Right atrium auricular region (tissue), 2 donors: ENCODE data around the gene ZNF445. TPM values are rescaled to one million over a fixed set of nuclear protein-coding genes. Genes with fewer than 3 reads are reported as not detected.
"Not testable (repeated sequence)": the region's sequence is repeated elsewhere in the genome, so short reads cannot be mapped to it uniquely, and the experiment has no call there.

Source experiments
- DNase-seq: peaks from one replicate; pipeline ENCODE4 v3.0.0-alpha.2; 2019; ENCODE audit warnings: low spot score
- H3K27ac ChIP-seq, 2 donors: fragments of 200-600 bp; sonication (generic); 1 replicate in 1 of 2; 2 replicates in 1 of 2; pipeline ENCODE4 v1.5.1; 2016 to 2019
- H3K27me3 ChIP-seq, 2 donors: fragments of 200-600 bp; sonication (generic); one replicate each; pipeline versions ENCODE4 v1.5.1 to v1.6.0; 2017 to 2019
- H3K36me3 ChIP-seq: fragments of 200-600 bp; sonication (generic); one replicate; pipeline ENCODE4 v1.5.1; 2016
- H3K4me1 ChIP-seq, 2 donors: fragments of 200-600 bp; sonication (generic); one replicate each; pipeline versions ENCODE4 v1.5.1 to v1.6.0; 2017 to 2019
- H3K4me3 ChIP-seq, 2 donors: fragments of 200-600 bp; sonication (generic); 1 replicate in 1 of 2; 2 replicates in 1 of 2; pipeline ENCODE4 v1.5.1; 2017 to 2019; ENCODE audit warnings: mild to moderate bottlenecking in 1 of 2, moderate library complexity in 1 of 2
- H3K9me3 ChIP-seq, 2 donors: fragments of 200-600 bp; sonication (generic); one replicate each; pipeline ENCODE4 v1.5.1; 2019
- CTCF ChIP-seq, 2 donors: fragments of 200-600 bp; sonication (generic); IDR thresholded peaks; one replicate each; pipeline ENCODE4 v1.5.1; 2019; ENCODE audit warnings: antibody characterized with exemption in 2 of 2
- total RNA-seq, 2 donors: library from RNA; depleted of rRNA; stranded (reverse); fragments of >200 nt; gene quantifications; one replicate each; pipeline ENCODE4 v1.1.0, GENCODE V29; 2016

ZNF445 gene
- total RNA-seq, 2 donors from 2014 or later: 5.1 to 5.9 TPM

DNA sequence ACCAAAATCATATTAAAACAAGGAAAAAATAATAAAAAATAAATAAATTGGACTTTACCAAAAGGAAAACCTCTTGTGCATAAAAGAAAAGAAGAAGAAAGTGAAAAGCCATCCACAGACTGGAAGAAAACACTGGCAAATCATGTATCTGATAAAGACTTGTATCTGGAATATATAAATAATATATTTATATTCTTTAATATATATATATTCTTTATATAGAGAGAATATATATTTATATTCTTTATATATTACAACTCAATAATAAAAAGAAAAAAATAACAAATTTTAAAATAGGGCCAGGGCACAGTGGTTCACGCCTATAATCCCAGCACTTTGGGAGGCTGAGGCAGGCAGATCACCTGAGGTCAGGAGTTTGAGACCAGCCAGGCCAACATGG is 27.1 kb upstream of the ZNF445 start:
- H3K27ac ChIP-seq: no peak overlapping the region
- peaks cover 15% of the 10 kb centered on the region for H3K36me3 ChIP-seq
- H3K27me3 ChIP-seq: no peaks in the 10 kb centered on the region
- peaks cover 0 to 7% of the 10 kb centered on the region in 2 donors for H3K4me1 ChIP-seq
- peaks cover 0 to 19% of the 10 kb centered on the region in 2 donors for H3K9me3 ChIP-seq
- no peak for DNase-seq
- no peak overlapping the region for H3K4me3 ChIP-seq
- TF ChIP-seq CTCF (IDR thresholded peaks at IDR 0.05): no peak

DNA sequence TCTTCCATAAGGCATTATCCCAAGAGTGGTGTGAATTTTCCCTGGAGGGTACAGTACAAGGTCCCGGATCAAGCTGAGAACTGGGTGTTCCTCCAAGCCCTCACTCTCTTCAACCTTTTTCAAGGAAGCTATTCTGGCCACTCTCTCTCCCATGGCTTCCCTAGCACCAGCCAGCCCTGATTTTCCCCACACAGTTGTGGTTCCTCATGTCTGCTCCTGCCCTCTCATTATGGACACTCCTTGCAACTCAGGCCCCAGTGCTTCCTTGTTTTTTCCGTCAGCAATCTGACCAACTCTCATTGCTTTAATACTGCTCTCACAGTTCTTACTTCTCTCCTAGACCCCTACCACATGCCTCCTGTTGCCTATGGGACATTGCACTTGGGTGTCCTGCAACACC is 25.7 kb upstream of the ZNF445 start:
- H3K27ac ChIP-seq, H3K27me3 ChIP-seq, DNase-seq, H3K4me3 ChIP-seq, H3K4me1 ChIP-seq: not testable (repeated sequence)
- Histone ChIP-seq H3K36me3 (peaks cover 25% of the 10 kb centered on the region), H3K9me3 (peaks cover 6 to 33% of the 10 kb centered on the region in 2 donors)

DNA sequence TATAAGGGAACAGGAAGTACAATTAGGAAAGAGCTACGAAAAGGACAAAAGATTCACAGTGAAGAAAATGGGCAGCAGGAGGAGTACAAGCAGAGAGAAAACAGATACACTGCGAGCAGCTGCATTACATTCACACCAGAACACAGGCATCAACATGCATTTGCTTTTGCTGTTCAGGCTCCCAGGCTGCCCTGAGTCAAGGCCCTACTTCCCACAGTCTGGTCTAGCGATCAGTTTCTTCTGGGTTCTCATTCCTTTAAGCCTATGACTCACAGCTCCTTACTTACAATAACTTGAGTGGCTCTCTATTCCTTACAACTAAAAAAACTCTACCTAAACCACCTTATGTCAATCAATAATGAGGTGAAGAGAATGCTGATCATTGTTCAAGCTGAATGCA is 24.5 kb upstream of the ZNF445 start:
- Histone ChIP-seq H3K9me3 (peaks cover 6 to 45% of the 10 kb centered on the region in 2 donors), H3K4me3 (no peak overlapping the region), H3K27me3 (no peaks in the 10 kb centered on the region), H3K27ac (no peak overlapping the region), H3K36me3 (peaks cover 25% of the 10 kb centered on the region), H3K4me1 (no peaks in the 10 kb centered on the region)
- TF ChIP-seq CTCF (IDR thresholded peaks at IDR 0.05): no peak
- no peak for DNase-seq

- H3K4me1 ChIP-seq, DNase-seq, H3K27ac ChIP-seq, H3K27me3 ChIP-seq, H3K4me3 ChIP-seq: not testable (repeated sequence)
- Histone ChIP-seq H3K9me3 (peaks cover 6 to 45% of the 10 kb centered on the region in 2 donors), H3K36me3 (peaks cover 25% of the 10 kb centered on the region)
These were observed 22.4 kb upstream of the ZNF445 start for GRCh38 chr3:44499899-44500168.

GRCh38 chr3:44499149-44499898 is 21.9 kb upstream of the ZNF445 start:
- TF ChIP-seq CTCF (IDR thresholded peaks at IDR 0.05): no peak
- no peak for DNase-seq
- Histone ChIP-seq H3K9me3 (peaks cover 6 to 45% of the 10 kb centered on the region in 2 donors), H3K4me3 (no peak overlapping the region), H3K27ac (no peak overlapping the region), H3K36me3 (peaks cover 25% of the 10 kb centered on the region), H3K27me3 (no peaks in the 10 kb centered on the region), H3K4me1 (no peaks in the 10 kb centered on the region)

- Histone ChIP-seq H3K4me3 (no peak overlapping the region), H3K27ac (no peak overlapping the region), H3K4me1 (no peaks in the 10 kb centered on the region), H3K27me3 (no peaks in the 10 kb centered on the region), H3K36me3 (peaks cover 22% of the 10 kb centered on the region), H3K9me3 (peaks cover 6 to 38% of the 10 kb centered on the region in 2 donors)
- no peak for DNase-seq
- no peak for TF ChIP-seq CTCF (IDR thresholded peaks at IDR 0.05)
These were observed 18.4 kb upstream of the ZNF445 start for GRCh38 chr3:44495636-44496415.
